Measurements from ENCODE around the gene AKR7A3.

GRCh38 chr1:19330449-19331135 lies 42.0 kb upstream of the AKR7A3 start:
- TF ChIP-seq EZH2phosphoT487 (IDR thresholded peaks at IDR 0.05; ENCODE audit: borderline replicate concordance, low read length) (no peak), CTCF (conservative IDR thresholded peaks at IDR 0.05; ENCODE audit: low read depth, low read length) (no peak)

All from PC-3 (cell line).